Neural progenitor cell (in vitro differentiated cells): ENCODE data around the gene DCAF4. TPM values are rescaled to one million over a fixed set of nuclear protein-coding genes. Genes with fewer than 3 reads are reported as not detected.
A peak's percentile ranks its signal among the peaks of the same experiment; 100 is the strongest.

ENCODE experiments used
- DNase-seq: peaks from one replicate; pipeline ENCODE4 v3.0.0-alpha.2; 2016; ENCODE audit warnings: low spot score
- H2AFZ ChIP-seq: fragments of 200-600 bp; sonication (generic); replicated peaks from 2 replicates; pipeline ENCODE4 v1.6.1; 2016; ENCODE audit warnings: antibody characterized with exemption
- H3F3A ChIP-seq: fragments of 200-600 bp; sonication (generic); 2 replicates; pipeline ENCODE4 v1.6.1; 2016; ENCODE audit warnings: antibody characterized with exemption, low read depth
- H3K27ac ChIP-seq: fragments of 200-600 bp; sonication (generic); 2 replicates; pipeline ENCODE4 v1.5.1; 2016; ENCODE audit warnings: mild to moderate bottlenecking
- H3K27me3 ChIP-seq: fragments of 200-600 bp; sonication (generic); 2 replicates; pipeline ENCODE4 v1.6.1; 2016; ENCODE audit warnings: mild to moderate bottlenecking, moderate library complexity
- H3K36me3 ChIP-seq: fragments of 200-600 bp; sonication (generic); 2 replicates; pipeline ENCODE4 v1.5.1; 2016
- H3K4me1 ChIP-seq: fragments of 200-600 bp; sonication (generic); 2 replicates; pipeline ENCODE4 v1.6.1; 2016; ENCODE audit warnings: mixed run types
- H3K4me2 ChIP-seq: fragments of 200-600 bp; sonication (generic); 2 replicates; pipeline ENCODE4 v1.6.1; 2016
- H3K4me3 ChIP-seq: fragments of 200-600 bp; sonication (generic); 2 replicates; pipeline ENCODE4 v1.5.1; 2016
- H3K79me2 ChIP-seq: fragments of 200-600 bp; sonication (generic); 2 replicates; pipeline ENCODE4 v1.6.1; 2016; ENCODE audit warnings: low read depth
- H3K9ac ChIP-seq: fragments of 200-600 bp; sonication (generic); 2 replicates; pipeline ENCODE4 v1.6.1; 2016
- H3K9me3 ChIP-seq: fragments of 200-600 bp; sonication (generic); 2 replicates; pipeline ENCODE4 v1.5.1; 2016; ENCODE audit warnings: low read depth
- H4K20me1 ChIP-seq: fragments of 200-600 bp; sonication (generic); 2 replicates; pipeline ENCODE4 v1.6.1; 2016; ENCODE audit warnings: low read depth
- H3K27ac Mint-ChIP-seq: 3 replicates; pipeline ENCODE4 v1.8.0; 2021; ENCODE audit warnings: mixed read lengths
- H3K27me3 Mint-ChIP-seq: 2 replicates; pipeline ENCODE4 v1.8.0; 2022; ENCODE audit warnings: low read depth, mild to moderate bottlenecking, inconsistent platforms, moderate library complexity, mixed read lengths; ENCODE audit not compliant: insufficient read depth
- H3K36me3 Mint-ChIP-seq: 3 replicates; pipeline ENCODE4 v1.8.0; 2021; ENCODE audit warnings: mixed read lengths
- H3K4me1 Mint-ChIP-seq: 3 replicates; pipeline ENCODE4 v1.8.0; 2021; ENCODE audit warnings: mixed read lengths
- H3K4me3 Mint-ChIP-seq: 3 replicates; pipeline ENCODE4 v1.8.0; 2021; ENCODE audit warnings: mild to moderate bottlenecking, moderate library complexity, mixed read lengths
- H3K9me3 Mint-ChIP-seq: 3 replicates; pipeline ENCODE4 v1.8.0; 2020; ENCODE audit warnings: mixed read lengths
- EZH2 ChIP-seq: fragments of 200-600 bp; sonication (generic); IDR thresholded peaks from 2 replicates; pipeline ENCODE4 v1.6.1; 2017; ENCODE audit warnings: antibody characterized with exemption, mild to moderate bottlenecking, moderate library complexity
- EZH2phosphoT487 ChIP-seq: fragments of 200-600 bp; sonication (generic); IDR thresholded peaks from 2 replicates; pipeline ENCODE4 v1.6.1; 2017; ENCODE audit warnings: antibody characterized with exemption
- total RNA-seq: library from RNA; depleted of rRNA; stranded (reverse); fragments of >200 nt; gene quantifications from 2 replicates; pipeline ENCODE4 v1.2.3, GENCODE V29; 2015; ENCODE audit warnings: low replicate concordance
- TF ChIP-seq, protein P1 (sequence below): fragments of 200-600 bp; sonication (generic); IDR thresholded peaks from 2 replicates; pipeline ENCODE4 v1.5.1; 2017; ENCODE audit warnings: antibody characterized with exemption, mild to moderate bottlenecking

DCAF4 gene
- total RNA-seq, 1 donor from 2014 or later: 3.7 TPM

DNA sequence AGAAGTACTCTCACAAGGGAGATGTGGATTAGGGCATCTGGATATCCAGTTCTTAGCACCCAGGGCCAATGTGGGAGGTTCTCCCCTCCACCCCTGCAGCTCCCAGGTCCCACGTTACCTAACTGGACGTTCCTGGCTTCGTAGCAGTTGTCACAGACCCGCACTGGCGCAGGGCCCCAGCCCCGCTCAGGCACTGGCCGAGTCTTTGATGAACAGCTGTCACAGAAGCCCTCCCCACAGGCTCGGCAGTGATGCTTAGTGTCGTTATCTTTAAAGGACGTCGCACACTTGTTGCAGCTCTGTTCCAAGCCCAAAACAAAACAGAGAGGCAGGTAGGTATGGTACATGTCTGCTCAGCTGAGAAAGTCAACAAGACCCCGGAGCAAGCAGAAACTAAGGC, 48.4 kb downstream of the DCAF4 start:
- Mint-ChIP-seq H3K27me3 (peaks cover 4% of the 10 kb centered on the region), H3K9me3 (no peaks in the 10 kb centered on the region), H3K4me1 (peaks cover 2% of the 10 kb centered on the region), H3K4me3 (no peak overlapping the region), H3K27ac (no peak overlapping the region), H3K36me3 (peaks cover 23% of the 10 kb centered on the region)
- H3K4me1 ChIP-seq: no peaks in the 10 kb centered on the region
- H3K4me3 ChIP-seq: no peak overlapping the region
- no peaks in the 10 kb centered on the region for H3K36me3 ChIP-seq
- H3K27ac ChIP-seq: no peak overlapping the region
- H3K27me3 ChIP-seq: no peaks in the 10 kb centered on the region
- H3K79me2 ChIP-seq: no peaks in the 10 kb centered on the region
- no peaks in the 10 kb centered on the region for H3K9me3 ChIP-seq
- TF ChIP-seq, protein P1, sequence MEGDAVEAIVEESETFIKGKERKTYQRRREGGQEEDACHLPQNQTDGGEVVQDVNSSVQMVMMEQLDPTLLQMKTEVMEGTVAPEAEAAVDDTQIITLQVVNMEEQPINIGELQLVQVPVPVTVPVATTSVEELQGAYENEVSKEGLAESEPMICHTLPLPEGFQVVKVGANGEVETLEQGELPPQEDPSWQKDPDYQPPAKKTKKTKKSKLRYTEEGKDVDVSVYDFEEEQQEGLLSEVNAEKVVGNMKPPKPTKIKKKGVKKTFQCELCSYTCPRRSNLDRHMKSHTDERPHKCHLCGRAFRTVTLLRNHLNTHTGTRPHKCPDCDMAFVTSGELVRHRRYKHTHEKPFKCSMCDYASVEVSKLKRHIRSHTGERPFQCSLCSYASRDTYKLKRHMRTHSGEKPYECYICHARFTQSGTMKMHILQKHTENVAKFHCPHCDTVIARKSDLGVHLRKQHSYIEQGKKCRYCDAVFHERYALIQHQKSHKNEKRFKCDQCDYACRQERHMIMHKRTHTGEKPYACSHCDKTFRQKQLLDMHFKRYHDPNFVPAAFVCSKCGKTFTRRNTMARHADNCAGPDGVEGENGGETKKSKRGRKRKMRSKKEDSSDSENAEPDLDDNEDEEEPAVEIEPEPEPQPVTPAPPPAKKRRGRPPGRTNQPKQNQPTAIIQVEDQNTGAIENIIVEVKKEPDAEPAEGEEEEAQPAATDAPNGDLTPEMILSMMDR: no peak
- TF ChIP-seq EZH2 (no peak), EZH2phosphoT487 (no peak)
- no peak overlapping the region for H3K4me2 ChIP-seq
- H2AFZ ChIP-seq: no peak overlapping the region
- H3F3A ChIP-seq: no peaks in the 10 kb centered on the region
- no peaks in the 10 kb centered on the region for H4K20me1 ChIP-seq
- no peak for DNase-seq
- no peak overlapping the region for H3K9ac ChIP-seq

DNA sequence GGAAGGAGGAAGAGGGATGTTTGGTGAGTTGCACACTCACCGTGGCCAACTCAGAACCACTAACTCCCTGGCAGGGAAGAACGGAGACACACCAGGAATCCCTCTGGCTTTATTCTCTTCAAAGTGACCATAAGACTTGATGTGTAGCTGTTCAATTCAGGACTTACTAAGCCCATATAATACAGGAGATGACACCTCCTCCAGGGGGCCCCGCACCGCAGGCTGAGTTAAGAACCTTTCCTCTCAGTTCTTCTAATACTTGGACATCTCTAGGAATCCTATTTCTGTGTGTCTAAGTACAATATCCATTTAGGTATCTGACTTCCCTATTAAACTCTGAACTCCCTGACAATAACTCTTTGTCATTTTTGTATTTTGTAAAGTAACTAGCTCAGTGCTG, 49.5 kb downstream of the DCAF4 start:
- H3K36me3 ChIP-seq: no peaks in the 10 kb centered on the region

DNA sequence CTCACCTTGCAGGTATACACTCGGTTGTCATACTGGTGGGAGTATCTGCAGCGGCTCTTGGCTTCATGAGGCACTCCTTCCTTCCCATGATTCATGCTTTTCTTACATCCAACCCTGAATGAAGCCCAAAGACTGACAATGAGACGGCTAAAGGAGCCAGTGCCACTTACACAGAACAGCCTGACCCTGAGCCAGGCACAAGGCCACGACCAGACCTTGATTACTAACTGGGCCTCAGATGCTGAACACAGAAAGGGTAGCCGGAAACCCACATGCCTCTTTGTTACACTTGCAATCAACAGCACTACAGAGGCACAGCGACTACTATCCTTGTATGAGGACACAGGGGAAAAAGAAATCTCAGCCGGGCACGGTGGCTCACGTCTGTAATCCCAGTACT, 52.6 kb downstream of the DCAF4 start:
- Histone ChIP-seq H3K27ac (no peak overlapping the region), H3K4me3 (no peak overlapping the region), H4K20me1 (no peaks in the 10 kb centered on the region), H3K9me3 (no peaks in the 10 kb centered on the region), H3F3A (no peaks in the 10 kb centered on the region), H3K79me2 (no peaks in the 10 kb centered on the region), H3K27me3 (no peaks in the 10 kb centered on the region), H3K9ac (no peak overlapping the region), H3K36me3 (no peaks in the 10 kb centered on the region), H3K4me1 (no peaks in the 10 kb centered on the region), H3K4me2 (no peak overlapping the region), H2AFZ (no peak overlapping the region)
- Mint-ChIP-seq H3K36me3 (peaks cover 26% of the 10 kb centered on the region), H3K4me3 (no peak overlapping the region), H3K27ac (no peak overlapping the region), H3K27me3 (peaks cover 2% of the 10 kb centered on the region), H3K9me3 (no peaks in the 10 kb centered on the region), H3K4me1 (peaks cover 5% of the 10 kb centered on the region)
- TF ChIP-seq EZH2phosphoT487 (no peak), EZH2 (no peak)
- TF ChIP-seq, protein P1: no peak
- no peak for DNase-seq

More for the DNA sequence above, 49.5 kb downstream of the DCAF4 start:
- Histone ChIP-seq H2AFZ (no peak overlapping the region), H3K4me3 (no peak overlapping the region), H3K27ac (no peak overlapping the region), H4K20me1 (no peaks in the 10 kb centered on the region), H3K4me2 (no peak overlapping the region), H3K9me3 (no peaks in the 10 kb centered on the region), H3K9ac (no peak overlapping the region), H3K79me2 (no peaks in the 10 kb centered on the region), H3K27me3 (no peaks in the 10 kb centered on the region), H3F3A (no peaks in the 10 kb centered on the region), H3K4me1 (no peaks in the 10 kb centered on the region)
- Mint-ChIP-seq H3K36me3 (peaks cover 25% of the 10 kb centered on the region), H3K27me3 (peaks cover 2% of the 10 kb centered on the region), H3K4me3 (no peak overlapping the region), H3K27ac (no peak overlapping the region), H3K9me3 (no peaks in the 10 kb centered on the region), H3K4me1 (peaks cover 5% of the 10 kb centered on the region)
- TF ChIP-seq EZH2: no peak
- TF ChIP-seq, protein P1: peak; percentile 35
- DNase-seq: peak; percentile 18

DNA sequence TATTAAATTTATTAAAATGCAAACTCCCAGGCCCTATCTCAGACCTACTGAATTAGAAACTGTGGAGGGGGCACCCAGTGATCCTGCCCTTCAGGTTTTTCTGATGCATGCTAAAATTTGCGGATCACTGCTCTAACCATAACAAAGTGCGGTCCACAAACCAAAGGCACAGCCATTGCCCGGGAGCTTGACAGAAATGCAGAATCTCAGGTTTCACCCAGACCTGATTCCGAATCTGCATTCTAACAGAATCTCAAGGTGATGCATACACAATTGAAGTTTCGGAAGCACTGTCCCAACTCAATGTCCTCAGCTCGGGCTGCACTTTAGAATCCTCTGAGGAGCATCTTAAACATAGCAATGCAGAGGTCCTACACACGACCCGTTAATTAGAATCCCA, 54.6 kb downstream of the DCAF4 start:
- H3K9me3 ChIP-seq: no peaks in the 10 kb centered on the region
- H3K4me3 Mint-ChIP-seq: no peak overlapping the region
- H3K9me3 Mint-ChIP-seq: no peaks in the 10 kb centered on the region
- peaks cover 25% of the 10 kb centered on the region for H3K36me3 Mint-ChIP-seq
- no peak overlapping the region for H3K27ac Mint-ChIP-seq
- no peaks in the 10 kb centered on the region for H3K36me3 ChIP-seq
- no peak overlapping the region for H3K4me2 ChIP-seq
- peaks cover 2% of the 10 kb centered on the region for H3K27me3 Mint-ChIP-seq
- no peak for DNase-seq
- no peak overlapping the region for H3K27ac ChIP-seq
- no peaks in the 10 kb centered on the region for H3F3A ChIP-seq
- no peak overlapping the region for H3K4me3 ChIP-seq
- peaks cover 5% of the 10 kb centered on the region for H3K4me1 Mint-ChIP-seq
- no peaks in the 10 kb centered on the region for H3K4me1 ChIP-seq
- H3K9ac ChIP-seq: no peak overlapping the region
- H3K79me2 ChIP-seq: no peaks in the 10 kb centered on the region
- H2AFZ ChIP-seq: no peak overlapping the region
- no peaks in the 10 kb centered on the region for H3K27me3 ChIP-seq
- H4K20me1 ChIP-seq: no peaks in the 10 kb centered on the region
- TF ChIP-seq EZH2 (no peak), EZH2phosphoT487 (no peak)
- TF ChIP-seq, protein P1: no peak
